Measurements from ENCODE around the gene GOLGA1. TPM values are rescaled to one million over a fixed set of nuclear protein-coding genes. Genes with fewer than 3 reads are reported as not detected.

Gene GOLGA1
- total and polyA plus RNA-seq, 9 of the 15 experiments (the other 6 are each of a cell fraction or from before 2014, with no cell fraction given), result 2.9 to 15.9 (median 8.5) TPM

DNA sequence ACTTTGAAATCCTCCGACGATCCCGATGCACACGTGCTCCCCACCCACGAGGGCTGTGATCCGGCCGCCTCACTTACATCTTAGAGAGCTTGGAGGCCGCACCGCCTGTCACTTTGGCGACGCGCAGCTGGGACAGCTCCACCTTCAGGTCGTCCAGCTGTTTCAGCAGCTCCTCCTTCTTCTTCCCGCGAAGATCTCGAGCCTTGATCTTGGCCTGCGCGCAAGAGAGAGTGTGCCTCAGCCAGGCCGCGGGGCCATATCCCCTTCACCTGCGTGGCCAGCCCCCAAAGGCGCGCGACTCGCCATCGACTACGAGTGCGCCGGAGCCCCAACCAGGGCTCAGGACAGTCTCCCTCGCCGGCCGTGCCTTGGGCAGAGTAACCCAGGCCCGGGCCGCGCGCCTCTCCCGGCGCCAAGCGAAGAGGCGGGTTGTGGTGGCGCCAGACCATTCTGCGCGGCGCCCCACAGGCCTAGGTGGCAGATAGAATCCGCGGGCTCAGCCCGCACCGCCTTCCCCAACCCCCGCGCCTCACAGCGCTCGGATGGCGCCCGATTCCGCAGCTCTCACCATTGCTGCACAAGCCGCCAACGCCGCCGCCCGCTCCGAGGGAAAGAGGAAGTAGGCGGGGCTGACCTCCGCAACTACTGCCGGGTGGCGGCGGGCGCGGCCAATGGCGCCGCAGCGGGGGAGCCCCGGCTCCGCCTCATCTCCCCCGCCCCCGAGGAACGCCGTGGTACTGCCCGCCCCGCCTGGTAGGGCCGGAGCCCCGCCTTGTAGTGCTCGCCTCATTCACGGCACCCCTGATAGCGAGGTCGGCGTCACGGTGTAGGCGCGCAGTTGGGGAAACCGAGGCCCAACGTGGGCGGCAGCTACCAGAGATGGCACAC lies 79.3 kb downstream of the GOLGA1 start, which contains the start of the genes ARPC5L and RPL35 (continued):
- no peak; the same call in 1 of the 2 replicates for TF ChIP-seq CEBPG (CRISPR knock-in tag; IDR thresholded peaks at IDR 0.05)
- TF ChIP-seq CEBPG (tag; conservative IDR thresholded peaks at IDR 0.05 in 1 of 2, IDR thresholded peaks at IDR 0.05 in 1 of 2), result no peak
- TF ChIP-seq ZNF583 (CRISPR knock-in tag; IDR thresholded peaks at IDR 0.05), result no peak
- TF ChIP-seq, protein P1, sequence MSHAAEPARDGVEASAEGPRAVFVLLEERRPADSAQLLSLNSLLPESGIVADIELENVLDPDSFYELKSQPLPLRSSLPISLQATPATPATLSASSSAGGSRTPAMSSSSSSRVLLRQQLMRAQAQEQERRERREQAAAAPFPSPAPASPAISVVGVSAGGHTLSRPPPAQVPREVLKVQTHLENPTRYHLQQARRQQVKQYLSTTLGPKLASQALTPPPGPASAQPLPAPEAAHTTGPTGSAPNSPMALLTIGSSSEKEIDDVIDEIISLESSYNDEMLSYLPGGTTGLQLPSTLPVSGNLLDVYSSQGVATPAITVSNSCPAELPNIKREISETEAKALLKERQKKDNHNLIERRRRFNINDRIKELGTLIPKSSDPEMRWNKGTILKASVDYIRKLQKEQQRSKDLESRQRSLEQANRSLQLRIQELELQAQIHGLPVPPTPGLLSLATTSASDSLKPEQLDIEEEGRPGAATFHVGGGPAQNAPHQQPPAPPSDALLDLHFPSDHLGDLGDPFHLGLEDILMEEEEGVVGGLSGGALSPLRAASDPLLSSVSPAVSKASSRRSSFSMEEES (CRISPR knock-in tag; IDR thresholded peaks at IDR 0.05), result no peak
- TF ChIP-seq, protein P2, sequence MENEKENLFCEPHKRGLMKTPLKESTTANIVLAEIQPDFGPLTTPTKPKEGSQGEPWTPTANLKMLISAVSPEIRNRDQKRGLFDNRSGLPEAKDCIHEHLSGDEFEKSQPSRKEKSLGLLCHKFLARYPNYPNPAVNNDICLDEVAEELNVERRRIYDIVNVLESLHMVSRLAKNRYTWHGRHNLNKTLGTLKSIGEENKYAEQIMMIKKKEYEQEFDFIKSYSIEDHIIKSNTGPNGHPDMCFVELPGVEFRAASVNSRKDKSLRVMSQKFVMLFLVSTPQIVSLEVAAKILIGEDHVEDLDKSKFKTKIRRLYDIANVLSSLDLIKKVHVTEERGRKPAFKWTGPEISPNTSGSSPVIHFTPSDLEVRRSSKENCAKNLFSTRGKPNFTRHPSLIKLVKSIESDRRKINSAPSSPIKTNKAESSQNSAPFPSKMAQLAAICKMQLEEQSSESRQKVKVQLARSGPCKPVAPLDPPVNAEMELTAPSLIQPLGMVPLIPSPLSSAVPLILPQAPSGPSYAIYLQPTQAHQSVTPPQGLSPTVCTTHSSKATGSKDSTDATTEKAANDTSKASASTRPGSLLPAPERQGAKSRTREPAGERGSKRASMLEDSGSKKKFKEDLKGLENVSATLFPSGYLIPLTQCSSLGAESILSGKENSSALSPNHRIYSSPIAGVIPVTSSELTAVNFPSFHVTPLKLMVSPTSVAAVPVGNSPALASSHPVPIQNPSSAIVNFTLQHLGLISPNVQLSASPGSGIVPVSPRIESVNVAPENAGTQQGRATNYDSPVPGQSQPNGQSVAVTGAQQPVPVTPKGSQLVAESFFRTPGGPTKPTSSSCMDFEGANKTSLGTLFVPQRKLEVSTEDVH (IDR thresholded peaks at IDR 0.05; ENCODE audit: low read depth, partially characterized antibody), result peak; percentile 65
- TF ChIP-seq, protein P3, sequence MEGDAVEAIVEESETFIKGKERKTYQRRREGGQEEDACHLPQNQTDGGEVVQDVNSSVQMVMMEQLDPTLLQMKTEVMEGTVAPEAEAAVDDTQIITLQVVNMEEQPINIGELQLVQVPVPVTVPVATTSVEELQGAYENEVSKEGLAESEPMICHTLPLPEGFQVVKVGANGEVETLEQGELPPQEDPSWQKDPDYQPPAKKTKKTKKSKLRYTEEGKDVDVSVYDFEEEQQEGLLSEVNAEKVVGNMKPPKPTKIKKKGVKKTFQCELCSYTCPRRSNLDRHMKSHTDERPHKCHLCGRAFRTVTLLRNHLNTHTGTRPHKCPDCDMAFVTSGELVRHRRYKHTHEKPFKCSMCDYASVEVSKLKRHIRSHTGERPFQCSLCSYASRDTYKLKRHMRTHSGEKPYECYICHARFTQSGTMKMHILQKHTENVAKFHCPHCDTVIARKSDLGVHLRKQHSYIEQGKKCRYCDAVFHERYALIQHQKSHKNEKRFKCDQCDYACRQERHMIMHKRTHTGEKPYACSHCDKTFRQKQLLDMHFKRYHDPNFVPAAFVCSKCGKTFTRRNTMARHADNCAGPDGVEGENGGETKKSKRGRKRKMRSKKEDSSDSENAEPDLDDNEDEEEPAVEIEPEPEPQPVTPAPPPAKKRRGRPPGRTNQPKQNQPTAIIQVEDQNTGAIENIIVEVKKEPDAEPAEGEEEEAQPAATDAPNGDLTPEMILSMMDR (IDR thresholded peaks at IDR 0.05 in 2 of 3, conservative IDR thresholded peaks at IDR 0.05 in 1 of 3; ENCODE audit: insufficient read depth in 2 of 3, low read depth in 1 of 3, low read length in 3 of 3), result peak; percentile 15 to 55 (median 33); a peak in 4 of 6 replicates
- TF ChIP-seq, protein P4, sequence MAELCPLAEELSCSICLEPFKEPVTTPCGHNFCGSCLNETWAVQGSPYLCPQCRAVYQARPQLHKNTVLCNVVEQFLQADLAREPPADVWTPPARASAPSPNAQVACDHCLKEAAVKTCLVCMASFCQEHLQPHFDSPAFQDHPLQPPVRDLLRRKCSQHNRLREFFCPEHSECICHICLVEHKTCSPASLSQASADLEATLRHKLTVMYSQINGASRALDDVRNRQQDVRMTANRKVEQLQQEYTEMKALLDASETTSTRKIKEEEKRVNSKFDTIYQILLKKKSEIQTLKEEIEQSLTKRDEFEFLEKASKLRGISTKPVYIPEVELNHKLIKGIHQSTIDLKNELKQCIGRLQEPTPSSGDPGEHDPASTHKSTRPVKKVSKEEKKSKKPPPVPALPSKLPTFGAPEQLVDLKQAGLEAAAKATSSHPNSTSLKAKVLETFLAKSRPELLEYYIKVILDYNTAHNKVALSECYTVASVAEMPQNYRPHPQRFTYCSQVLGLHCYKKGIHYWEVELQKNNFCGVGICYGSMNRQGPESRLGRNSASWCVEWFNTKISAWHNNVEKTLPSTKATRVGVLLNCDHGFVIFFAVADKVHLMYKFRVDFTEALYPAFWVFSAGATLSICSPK (IDR thresholded peaks at IDR 0.05; ENCODE audit: borderline replicate concordance), result no peak
- TF ChIP-seq FOS (IDR thresholded peaks at IDR 0.05; ENCODE audit: extremely low read depth, insufficient read length), result no peak
- peak; percentile 97 for TF ChIP-seq PHF8 (IDR thresholded peaks at IDR 0.05; ENCODE audit: borderline replicate concordance, low read length)
- TF ChIP-seq, protein P5, sequence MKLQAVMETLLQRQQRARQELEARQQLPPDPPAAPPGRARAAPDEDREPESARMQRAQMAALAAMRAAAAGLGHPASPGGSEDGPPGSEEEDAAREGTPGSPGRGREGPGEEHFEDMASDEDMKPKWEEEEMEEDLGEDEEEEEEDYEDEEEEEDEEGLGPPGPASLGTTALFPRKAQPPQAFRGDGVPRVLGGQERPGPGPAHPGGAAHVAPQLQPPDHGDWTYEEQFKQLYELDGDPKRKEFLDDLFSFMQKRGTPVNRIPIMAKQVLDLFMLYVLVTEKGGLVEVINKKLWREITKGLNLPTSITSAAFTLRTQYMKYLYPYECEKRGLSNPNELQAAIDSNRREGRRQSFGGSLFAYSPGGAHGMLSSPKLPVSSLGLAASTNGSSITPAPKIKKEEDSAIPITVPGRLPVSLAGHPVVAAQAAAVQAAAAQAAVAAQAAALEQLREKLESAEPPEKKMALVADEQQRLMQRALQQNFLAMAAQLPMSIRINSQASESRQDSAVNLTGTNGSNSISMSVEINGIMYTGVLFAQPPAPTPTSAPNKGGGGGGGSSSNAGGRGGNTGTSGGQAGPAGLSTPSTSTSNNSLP (IDR thresholded peaks at IDR 0.05; ENCODE audit: borderline replicate concordance, low read depth, low read length), result no peak
